BLaER1 treated with 17β-estradiol and CSF1 and Interleukin-3, amounts not matched to agents 10 nM and 100 nM (cell line): ENCODE measurements around the gene PKMYT1.
A peak's percentile ranks its signal among the peaks of the same experiment; 100 is the strongest.
"Not testable (repeated sequence)": the region's sequence is repeated elsewhere in the genome, so short reads cannot be mapped to it uniquely, and the experiment has no call there.

Source experiments
- H3K27ac ChIP-seq, 11 experiments: shearing (Covaris generic); formaldehyde crosslinking; 2 replicates each; pipeline ENCODE4 v1.8.1; 2022
- H3K27me3 ChIP-seq, 11 experiments: shearing (Covaris generic); formaldehyde crosslinking; 2 replicates each; pipeline ENCODE4 v1.8.1; 2022
- H3K36me3 ChIP-seq, 11 experiments: shearing (Covaris generic); formaldehyde crosslinking; 2 replicates each; pipeline ENCODE4 v1.8.1; 2022
- H3K4me1 ChIP-seq, 10 experiments: shearing (Covaris generic); formaldehyde crosslinking; 2 replicates each; pipeline ENCODE4 v1.8.1; 2022
- H3K4me2 ChIP-seq, 11 experiments: shearing (Covaris generic); formaldehyde crosslinking; 2 replicates each; pipeline ENCODE4 v1.8.1; 2022
- H3K4me3 ChIP-seq, 10 experiments: shearing (Covaris generic); formaldehyde crosslinking; 2 replicates each; pipeline ENCODE4 v1.8.1; 2022
- H3K9ac ChIP-seq, 11 experiments: shearing (Covaris generic); formaldehyde crosslinking; 2 replicates each; pipeline ENCODE4 v1.8.1; 2022
- H3K9me3 ChIP-seq, 11 experiments: shearing (Covaris generic); formaldehyde crosslinking; replicated peaks in 1 of 11; 2 replicates each; pipeline ENCODE4 v1.8.1; 2022
- H4K20me1 ChIP-seq, 11 experiments: shearing (Covaris generic); formaldehyde crosslinking; 2 replicates each; pipeline ENCODE4 v1.8.1; 2022
- Cebpa-rat ChIP-seq, 11 experiments: shearing (Covaris generic); IDR thresholded peaks; 2 replicates each; pipeline ENCODE4 v1.8.1; 2022

PKMYT1 gene

DNA sequence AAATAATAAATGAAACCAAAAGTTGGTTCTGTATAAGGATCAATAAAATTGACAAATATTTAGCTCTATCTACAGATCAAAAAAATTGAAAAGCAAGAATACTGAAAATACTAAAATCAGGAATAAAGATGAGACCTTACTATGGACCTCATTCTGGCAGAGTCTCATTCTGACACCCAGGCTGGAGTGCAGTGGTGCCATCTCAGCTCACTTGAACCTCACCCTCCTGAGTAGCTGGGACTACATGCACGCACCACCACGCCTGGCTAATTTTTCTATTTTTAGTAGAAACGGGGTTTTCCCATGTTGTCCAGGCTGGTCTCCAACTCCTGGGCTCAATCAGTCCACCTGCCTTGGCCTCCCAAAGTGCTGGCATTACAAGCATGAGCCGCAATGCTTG, 38.2 kb downstream of the PKMYT1 start:
- peaks cover 12 to 53% (median 43%) of the 10 kb centered on the region in 10 experiments for H3K4me1 ChIP-seq
- 0 out of 22 replicates have a peak, but pooled peaks of 1 of the 11 experiments have one; percentile 5 for TF ChIP-seq Cebpa-rat (IDR thresholded peaks at IDR 0.05)
- peaks cover 9 to 13% (median 12%) of the 10 kb centered on the region in 11 experiments; a peak in 17 of 22 replicates for H4K20me1 ChIP-seq
- peaks cover 0 to 7% (median 0%) of the 10 kb centered on the region in 11 experiments; a peak in 3 of 22 replicates for H3K27me3 ChIP-seq
- H3K36me3 ChIP-seq, result peaks cover 49 to 91% (median 73%) of the 10 kb centered on the region in 11 experiments
- H3K9ac ChIP-seq, result no peak overlapping the region; a peak in 1 of 22 replicates
- H3K4me2 ChIP-seq, result peak overlapping the region in 9 of 11 experiments; percentile 31 to 71 (median 58); a peak in 13 of 22 replicates
- H3K27ac ChIP-seq, result peak overlapping the region in 4 of 11 experiments; percentile 13 to 54 (median 40); a peak in 4 of 22 replicates
- 0 out of 22 replicates have a peak, but pooled peaks cover 0 to 4% (median 0%) of the 10 kb centered on the region in 11 experiments for H3K9me3 ChIP-seq
- H3K4me3 ChIP-seq, result no peak overlapping the region

DNA sequence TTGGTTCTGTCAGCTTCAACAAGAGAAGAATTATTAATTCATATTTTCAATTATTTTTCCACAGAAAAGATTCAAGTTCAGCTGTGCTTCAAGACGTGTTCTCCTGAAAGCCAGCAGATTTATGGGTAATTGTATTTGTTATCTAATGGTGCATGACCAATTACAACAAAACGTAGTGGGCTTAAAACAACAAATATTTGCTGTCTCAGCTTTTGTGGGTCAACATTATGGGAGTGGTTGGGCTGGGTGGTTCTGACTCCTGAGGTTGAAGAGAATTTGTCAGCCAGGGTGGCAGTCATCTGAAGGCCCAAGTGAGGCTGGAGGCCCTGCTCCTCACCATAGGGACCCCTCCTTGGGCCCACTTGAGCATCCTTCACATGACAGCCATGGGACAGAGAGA, 40.3 kb downstream of the PKMYT1 start:
- peaks cover 45 to 88% (median 64%) of the 10 kb centered on the region in 11 experiments for H3K36me3 ChIP-seq
- no peak for TF ChIP-seq Cebpa-rat (IDR thresholded peaks at IDR 0.05)
- H3K4me1 ChIP-seq, result peaks cover 32 to 74% (median 62%) of the 10 kb centered on the region in 10 experiments
- 0 out of 22 replicates have a peak overlapping the region, but pooled peaks of 2 of the 11 experiments have one; percentile 4 to 31 for H3K4me2 ChIP-seq
- H3K4me3 ChIP-seq, result no peak overlapping the region
- H3K9me3 ChIP-seq, result no peaks in the 10 kb centered on the region
- no peak overlapping the region for H3K9ac ChIP-seq
- peaks cover 0 to 15% (median 0%) of the 10 kb centered on the region in 11 experiments; a peak in 3 of 22 replicates for H3K27me3 ChIP-seq
- H4K20me1 ChIP-seq, result peaks cover 16 to 34% (median 31%) of the 10 kb centered on the region in 11 experiments; a peak in 18 of 22 replicates
- H3K27ac ChIP-seq, result no peak overlapping the region

DNA sequence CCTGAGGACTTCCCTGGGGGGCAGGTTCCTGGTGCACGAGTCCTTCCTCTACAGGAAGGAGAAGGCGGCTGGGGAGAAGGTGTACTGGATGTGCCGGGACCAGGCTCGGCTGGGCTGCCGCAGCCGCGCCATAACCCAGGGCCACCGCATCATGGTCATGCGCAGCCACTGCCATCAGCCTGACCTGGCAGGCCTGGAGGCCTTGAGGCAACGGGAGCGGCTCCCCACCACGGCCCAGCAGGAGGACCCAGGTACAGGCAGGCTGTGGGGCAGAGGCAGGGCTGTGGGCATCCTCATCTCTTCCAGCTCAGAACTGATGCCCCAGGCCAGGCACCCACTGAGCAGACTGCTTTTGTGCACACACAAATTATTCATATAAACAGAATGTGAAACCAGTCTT, 42.0 kb downstream of the PKMYT1 start:
- peak overlapping the region in 5 of 11 experiments; percentile 18 to 59 (median 31); a peak in 7 of 22 replicates for H3K9ac ChIP-seq
- peaks cover 43 to 86% (median 63%) of the 10 kb centered on the region in 11 experiments for H3K36me3 ChIP-seq
- H4K20me1 ChIP-seq, result peaks cover 16 to 51% (median 33%) of the 10 kb centered on the region in 11 experiments; a peak in 18 of 22 replicates
- peaks cover 0 to 15% (median 0%) of the 10 kb centered on the region in 11 experiments; a peak in 3 of 22 replicates for H3K27me3 ChIP-seq
- H3K4me2 ChIP-seq, result peak overlapping the region; percentile 49 to 97 (median 90); a peak in 21 of 22 replicates
- TF ChIP-seq Cebpa-rat (IDR thresholded peaks at IDR 0.05), result no peak
- H3K4me1 ChIP-seq, result peaks cover 40 to 92% (median 78%) of the 10 kb centered on the region in 10 experiments
- H3K4me3 ChIP-seq, result 0 out of 20 replicates have a peak overlapping the region, but pooled peaks of 1 of the 10 experiments have one; percentile 1
- peak overlapping the region in 4 of 11 experiments; percentile 5 to 54 (median 30); a peak in 3 of 22 replicates for H3K27ac ChIP-seq
- no peaks in the 10 kb centered on the region for H3K9me3 ChIP-seq

DNA sequence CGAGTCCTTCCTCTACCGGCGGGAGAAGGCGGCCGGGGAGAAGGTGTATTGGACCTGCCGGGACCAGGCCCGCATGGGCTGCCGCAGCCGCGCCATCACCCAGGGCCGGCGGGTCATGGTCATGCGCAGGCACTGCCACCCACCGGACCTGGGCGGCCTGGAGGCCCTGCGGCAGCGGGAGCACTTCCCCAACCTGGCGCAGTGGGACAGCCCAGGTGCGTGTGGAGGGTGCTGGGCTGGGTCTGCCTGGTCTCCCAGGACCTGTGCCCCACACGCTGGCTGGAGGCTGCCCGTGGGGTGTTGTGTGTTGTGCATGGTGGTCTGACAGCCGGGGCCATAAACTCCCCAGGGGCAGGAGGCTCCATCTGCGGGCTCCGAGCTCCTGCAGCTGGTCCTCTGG, 43.1 kb downstream of the PKMYT1 start:
- Histone ChIP-seq H3K4me1 (peaks cover 40 to 93% (median 78%) of the 10 kb centered on the region in 10 experiments), H3K9ac (peak overlapping the region in 5 of 11 experiments; percentile 7 to 59 (median 41); a peak in 6 of 22 replicates), H3K4me3 (peak overlapping the region in 4 of 10 experiments; percentile 3 to 43 (median 28); a peak in 4 of 20 replicates), H4K20me1 (peaks cover 16 to 62% (median 33%) of the 10 kb centered on the region in 11 experiments; a peak in 18 of 22 replicates), H3K36me3 (peaks cover 42 to 86% (median 60%) of the 10 kb centered on the region in 11 experiments), H3K9me3 (no peaks in the 10 kb centered on the region), H3K4me2 (peak overlapping the region; percentile 49 to 97 (median 90)), H3K27me3 (peaks cover 0 to 15% (median 0%) of the 10 kb centered on the region in 11 experiments; a peak in 3 of 22 replicates), H3K27ac (peak overlapping the region in 3 of 11 experiments; percentile 14 to 54 (median 45); a peak in 5 of 22 replicates)
- TF ChIP-seq Cebpa-rat (IDR thresholded peaks at IDR 0.05), result no peak

DNA sequence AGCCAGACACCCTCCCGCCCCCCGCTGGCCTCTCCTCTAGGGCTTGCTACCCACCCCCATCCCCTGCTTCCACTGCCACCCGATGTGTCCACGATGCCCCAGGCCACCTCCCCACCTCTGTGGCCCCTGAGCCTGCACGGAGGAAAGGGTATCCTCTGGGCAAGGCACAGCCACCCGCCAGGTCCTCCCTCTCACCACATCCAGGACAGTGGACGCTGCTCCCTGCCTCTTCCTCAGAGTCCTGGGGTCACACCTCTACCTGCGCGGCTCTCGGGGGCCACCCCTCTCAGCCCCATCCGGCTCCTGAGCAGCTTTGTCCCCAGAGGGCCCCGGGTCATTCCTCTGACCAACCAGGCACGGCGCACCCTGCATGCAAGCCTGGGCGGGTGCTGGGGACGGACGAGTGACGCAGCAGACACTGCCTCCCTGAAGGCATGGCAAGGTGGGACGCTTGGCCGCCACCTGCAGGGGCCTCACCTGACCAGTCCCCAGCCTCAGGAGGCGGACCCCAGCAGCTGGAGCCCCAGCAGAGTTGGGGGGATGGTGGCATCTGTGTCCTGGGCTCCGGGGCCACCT, 43.7 kb downstream of the PKMYT1 start:
- Histone ChIP-seq H3K27me3 (peaks cover 0 to 15% (median 0%) of the 10 kb centered on the region in 11 experiments; a peak in 3 of 22 replicates), H3K36me3 (peaks cover 42 to 86% (median 61%) of the 10 kb centered on the region in 11 experiments)
- no peak for TF ChIP-seq Cebpa-rat (IDR thresholded peaks at IDR 0.05)

DNA sequence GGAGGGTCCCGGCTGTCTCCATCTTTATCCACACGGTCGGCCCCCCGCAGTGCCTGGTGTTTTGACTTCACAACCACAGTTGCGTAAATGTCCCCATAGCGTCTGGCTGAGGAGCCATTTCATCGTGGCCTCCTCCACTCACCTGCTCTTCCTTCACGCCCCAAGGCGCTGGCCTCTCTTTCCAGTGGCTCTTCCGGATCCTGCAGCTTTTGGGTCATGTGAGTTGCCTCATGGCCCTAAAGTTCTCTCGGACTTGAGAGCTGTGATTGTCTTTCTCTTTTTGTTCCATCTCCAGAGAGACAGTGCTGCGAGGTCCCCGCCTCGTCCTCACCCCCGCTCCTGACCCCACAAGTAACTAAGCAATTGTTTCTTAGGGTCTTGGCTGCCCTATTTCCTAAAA, 45.8 kb downstream of the PKMYT1 start:
- no peak for TF ChIP-seq Cebpa-rat (IDR thresholded peaks at IDR 0.05)

More for the DNA sequence above, 43.7 kb downstream of the PKMYT1 start:
- H3K4me1 ChIP-seq, result peaks cover 40 to 86% (median 72%) of the 10 kb centered on the region in 10 experiments
- H3K27ac ChIP-seq, result peak overlapping the region in 2 of 11 experiments; percentile 14 to 54; a peak in 3 of 22 replicates
- H3K4me3 ChIP-seq, result peak overlapping the region in 3 of 10 experiments; percentile 23 to 43 (median 33); a peak in 4 of 20 replicates
- H4K20me1 ChIP-seq, result peaks cover 16 to 62% (median 33%) of the 10 kb centered on the region in 11 experiments; a peak in 18 of 22 replicates
- no peaks in the 10 kb centered on the region for H3K9me3 ChIP-seq
- H3K4me2 ChIP-seq, result peak overlapping the region; percentile 49 to 97 (median 90)
- peak overlapping the region in 4 of 11 experiments; percentile 3 to 59 (median 26); a peak in 5 of 22 replicates for H3K9ac ChIP-seq

DNA sequence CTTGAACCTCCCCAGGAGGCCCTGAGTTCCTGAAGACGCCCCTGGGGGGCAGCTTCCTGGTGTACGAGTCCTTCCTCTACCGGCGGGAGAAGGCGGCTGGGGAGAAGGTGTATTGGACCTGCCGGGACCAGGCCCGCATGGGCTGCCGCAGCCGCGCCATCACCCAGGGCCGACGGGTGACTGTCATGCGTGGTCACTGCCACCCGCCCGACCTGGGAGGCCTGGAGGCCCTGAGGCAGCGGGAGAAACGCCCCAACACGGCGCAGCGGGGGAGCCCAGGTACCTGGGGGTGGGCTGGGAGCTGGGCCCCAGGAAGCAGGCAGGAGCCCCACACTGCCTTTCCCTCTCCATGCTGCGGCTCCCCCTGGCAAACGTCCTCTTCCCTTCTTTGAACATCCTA, 46.5 kb downstream of the PKMYT1 start:
- Histone ChIP-seq H3K9me3 (no peaks in the 10 kb centered on the region), H3K4me3 (no peak overlapping the region), H3K9ac (peak overlapping the region in 4 of 11 experiments; percentile 4 to 41 (median 22); a peak in 1 of 22 replicates), H3K4me1 (peaks cover 36 to 61% (median 55%) of the 10 kb centered on the region in 10 experiments), H3K4me2 (peak overlapping the region in 6 of 11 experiments; percentile 36 to 97 (median 96); a peak in 9 of 22 replicates), H3K27me3 (peaks cover 0 to 15% (median 0%) of the 10 kb centered on the region in 11 experiments; a peak in 3 of 22 replicates), H3K27ac (no peak overlapping the region; a peak in 1 of 22 replicates), H4K20me1 (peaks cover 16 to 82% (median 33%) of the 10 kb centered on the region in 11 experiments; a peak in 18 of 22 replicates), H3K36me3 (peaks cover 39 to 86% (median 61%) of the 10 kb centered on the region in 11 experiments)
- TF ChIP-seq Cebpa-rat (IDR thresholded peaks at IDR 0.05), result no peak

More for the DNA sequence above, 45.8 kb downstream of the PKMYT1 start:
- Histone ChIP-seq H3K4me3 (no peak overlapping the region), H3K36me3 (peaks cover 46 to 86% (median 61%) of the 10 kb centered on the region in 11 experiments), H3K9ac (peak overlapping the region in 1 of 11 experiments; percentile 59; a peak in 1 of 22 replicates), H3K4me1 (peaks cover 36 to 69% (median 56%) of the 10 kb centered on the region in 10 experiments), H3K27me3 (peaks cover 0 to 15% (median 0%) of the 10 kb centered on the region in 11 experiments; a peak in 3 of 22 replicates), H3K4me2 (peak overlapping the region; percentile 9 to 97 (median 90); a peak in 21 of 22 replicates), H3K9me3 (no peaks in the 10 kb centered on the region), H3K27ac (peak overlapping the region in 1 of 11 experiments; percentile 61; a peak in 1 of 22 replicates), H4K20me1 (peaks cover 16 to 74% (median 33%) of the 10 kb centered on the region in 11 experiments; a peak in 18 of 22 replicates)

DNA sequence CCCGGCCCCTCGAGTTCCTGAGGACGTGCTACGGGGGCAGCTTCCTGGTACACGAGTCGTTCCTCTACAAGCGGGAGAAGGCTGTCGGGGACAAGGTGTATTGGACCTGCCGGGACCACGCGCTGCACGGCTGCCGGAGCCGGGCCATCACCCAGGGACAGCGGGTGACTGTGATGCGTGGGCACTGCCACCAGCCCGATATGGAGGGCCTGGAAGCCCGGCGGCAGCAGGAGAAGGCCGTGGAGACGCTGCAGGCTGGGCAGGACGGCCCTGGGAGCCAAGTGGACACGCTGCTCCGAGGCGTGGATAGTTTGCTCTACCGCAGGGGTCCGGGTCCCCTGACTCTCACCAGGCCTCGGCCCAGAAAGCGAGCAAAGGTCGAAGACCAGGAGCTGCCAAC, 47.1 kb downstream of the PKMYT1 start:
- H3K9ac ChIP-seq, result peak overlapping the region in 4 of 11 experiments; percentile 10 to 41 (median 25); a peak in 3 of 22 replicates
- TF ChIP-seq Cebpa-rat (IDR thresholded peaks at IDR 0.05), result no peak
- peaks cover 36 to 81% (median 57%) of the 10 kb centered on the region in 11 experiments for H3K36me3 ChIP-seq

DNA sequence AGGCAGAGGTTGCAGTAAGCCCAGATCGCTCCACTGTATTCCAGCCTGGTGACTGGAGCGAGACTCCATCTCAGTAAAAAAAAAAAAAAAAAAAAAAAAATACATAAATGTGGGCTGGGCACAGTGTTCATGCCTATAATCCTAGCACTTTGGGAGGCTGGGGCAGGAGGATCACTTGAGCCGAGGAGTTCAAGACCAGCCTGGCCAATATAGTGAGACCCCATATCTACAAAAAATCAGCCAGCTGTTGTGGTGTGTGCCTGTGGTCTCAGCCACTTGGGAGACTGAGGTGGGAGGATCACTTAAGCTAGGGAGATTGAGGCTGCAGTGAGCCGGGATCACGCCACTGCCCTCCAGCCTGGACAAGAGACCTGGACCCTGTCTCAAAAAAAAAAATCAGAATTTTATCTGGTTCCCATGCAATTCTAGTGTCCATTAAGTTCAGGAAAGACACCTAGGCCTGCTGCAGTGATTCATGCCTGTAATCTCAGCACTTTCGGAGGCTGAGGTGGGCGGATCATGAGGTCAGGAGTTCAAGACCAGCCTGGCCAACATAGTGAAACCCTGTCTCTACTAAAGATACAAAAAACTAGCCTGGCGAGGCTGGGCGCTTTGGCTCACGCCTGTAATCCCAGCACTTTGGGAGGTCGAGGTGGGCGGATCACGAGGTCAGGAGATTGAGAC, 48.9 kb downstream of the PKMYT1 start:
- H3K27ac ChIP-seq, H3K4me3 ChIP-seq, H3K9me3 ChIP-seq, H3K9ac ChIP-seq, H3K27me3 ChIP-seq, H3K4me2 ChIP-seq: not testable (repeated sequence)
- Histone ChIP-seq H3K4me1 (peaks cover 24 to 55% (median 41%) of the 10 kb centered on the region in 10 experiments), H4K20me1 (peaks cover 4 to 73% (median 18%) of the 10 kb centered on the region in 11 experiments; a peak in 14 of 22 replicates), H3K36me3 (peaks cover 35 to 63% (median 42%) of the 10 kb centered on the region in 11 experiments)

More for the DNA sequence above, 47.1 kb downstream of the PKMYT1 start:
- peak overlapping the region in 1 of 11 experiments; percentile 31; a peak in 2 of 22 replicates for H3K27ac ChIP-seq
- no peaks in the 10 kb centered on the region for H3K9me3 ChIP-seq
- H3K4me3 ChIP-seq, result no peak overlapping the region
- peak overlapping the region in 6 of 11 experiments; percentile 36 to 97 (median 96); a peak in 10 of 22 replicates for H3K4me2 ChIP-seq
- H4K20me1 ChIP-seq, result peaks cover 15 to 81% (median 35%) of the 10 kb centered on the region in 11 experiments; a peak in 18 of 22 replicates
- H3K27me3 ChIP-seq, result peaks cover 0 to 15% (median 0%) of the 10 kb centered on the region in 11 experiments; a peak in 3 of 22 replicates
- peaks cover 35 to 58% (median 52%) of the 10 kb centered on the region in 10 experiments for H3K4me1 ChIP-seq
